ENCODE measurements around the gene UGT1A9.
"Not testable (repeated sequence)": the region's sequence is repeated elsewhere in the genome, so short reads cannot be mapped to it uniquely, and the experiment has no call there.

UGT1A9 gene

GRCh38 chr2:233713262-233713615 is 41.5 kb downstream of the UGT1A9 start:
- DNase-seq, result no peak

- no peak for DNase-seq
Measured at GRCh38 chr2:233714121-233714520, 42.4 kb downstream of the UGT1A9 start.

GRCh38 chr2:233718552-233718951 is 46.9 kb downstream of the UGT1A9 start, which contains the start of gene UGT1A4:
Gene UGT1A4 (plus strand): TSS chr2:233718736. CDS start chr2:233718821, 85 bp downstream.
- no peak for DNase-seq

GRCh38 chr2:233728723-233729301 is 57.1 kb downstream of the UGT1A9 start, which contains the start of gene UGT1A3:
Gene UGT1A3 (plus strand): TSS chr2:233729042. CDS start chr2:233729127, 85 bp downstream.
- no peak for DNase-seq

- not testable (repeated sequence) for DNase-seq
Measured at GRCh38 chr2:233736868-233737653, 65.4 kb downstream of the UGT1A9 start.

GRCh38 chr2:233740870-233741269 is 69.2 kb downstream of the UGT1A9 start:
- DNase-seq, result no peak

- no peak for DNase-seq
Measured at GRCh38 chr2:233743464-233744259, 72.0 kb downstream of the UGT1A9 start.

- no peak for DNase-seq
Measured at GRCh38 chr2:233745073-233745755, 73.5 kb downstream of the UGT1A9 start.

- DNase-seq, result not testable (repeated sequence)
Measured at GRCh38 chr2:233745838-233746237, 74.1 kb downstream of the UGT1A9 start.

GRCh38 chr2:233746475-233747282 is 75.0 kb downstream of the UGT1A9 start:
- no peak for DNase-seq

- DNase-seq, result no peak
Measured at GRCh38 chr2:233747283-233747544, 75.5 kb downstream of the UGT1A9 start.

- not testable (repeated sequence) for DNase-seq
Measured at GRCh38 chr2:233750689-233751088, 79.0 kb downstream of the UGT1A9 start.

GRCh38 chr2:233751212-233752009 is 79.7 kb downstream of the UGT1A9 start:
- not testable (repeated sequence) for DNase-seq

- DNase-seq, result no peak
Measured at GRCh38 chr2:233754872-233755611, 83.3 kb downstream of the UGT1A9 start.

GRCh38 chr2:233756429-233757081 is 84.9 kb downstream of the UGT1A9 start:
- DNase-seq, result no peak

GRCh38 chr2:233758141-233758540 is 86.4 kb downstream of the UGT1A9 start:
- DNase-seq, result no peak

GRCh38 chr2:233758849-233759248 is 87.2 kb downstream of the UGT1A9 start:
- no peak for DNase-seq

GRCh38 chr2:233760043-233760442 is 88.3 kb downstream of the UGT1A9 start, which contains the start of gene UGT1A1:
Gene UGT1A1 (plus strand): TSS chr2:233760270. CDS start chr2:233760288, 18 bp downstream.
- DNase-seq, result no peak

- no peak for DNase-seq
Measured at GRCh38 chr2:233761040-233761769, 89.5 kb downstream of the UGT1A9 start.
